Measurements from ENCODE around the gene XRN2.

DNA sequence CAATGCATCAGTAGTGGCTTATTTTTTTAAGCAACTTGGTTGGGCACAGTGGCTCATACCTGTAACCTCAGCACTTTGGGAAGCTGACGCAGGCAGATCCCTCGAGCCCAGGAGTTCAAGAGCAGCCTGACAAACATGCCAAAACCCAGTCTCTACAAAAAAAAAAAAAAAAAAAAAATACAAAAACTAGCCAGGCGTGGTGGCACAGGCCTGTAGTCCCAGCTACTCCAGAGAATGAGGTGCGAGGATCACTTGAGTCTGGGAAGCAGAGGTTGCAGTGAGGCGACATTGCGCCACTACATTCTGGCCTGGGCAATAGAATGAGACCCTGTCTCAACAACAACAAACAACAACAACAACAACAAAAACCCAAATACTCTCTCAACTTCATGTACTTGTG, 44.7 kb upstream of the XRN2 start:
- TF ChIP-seq, protein P1, sequence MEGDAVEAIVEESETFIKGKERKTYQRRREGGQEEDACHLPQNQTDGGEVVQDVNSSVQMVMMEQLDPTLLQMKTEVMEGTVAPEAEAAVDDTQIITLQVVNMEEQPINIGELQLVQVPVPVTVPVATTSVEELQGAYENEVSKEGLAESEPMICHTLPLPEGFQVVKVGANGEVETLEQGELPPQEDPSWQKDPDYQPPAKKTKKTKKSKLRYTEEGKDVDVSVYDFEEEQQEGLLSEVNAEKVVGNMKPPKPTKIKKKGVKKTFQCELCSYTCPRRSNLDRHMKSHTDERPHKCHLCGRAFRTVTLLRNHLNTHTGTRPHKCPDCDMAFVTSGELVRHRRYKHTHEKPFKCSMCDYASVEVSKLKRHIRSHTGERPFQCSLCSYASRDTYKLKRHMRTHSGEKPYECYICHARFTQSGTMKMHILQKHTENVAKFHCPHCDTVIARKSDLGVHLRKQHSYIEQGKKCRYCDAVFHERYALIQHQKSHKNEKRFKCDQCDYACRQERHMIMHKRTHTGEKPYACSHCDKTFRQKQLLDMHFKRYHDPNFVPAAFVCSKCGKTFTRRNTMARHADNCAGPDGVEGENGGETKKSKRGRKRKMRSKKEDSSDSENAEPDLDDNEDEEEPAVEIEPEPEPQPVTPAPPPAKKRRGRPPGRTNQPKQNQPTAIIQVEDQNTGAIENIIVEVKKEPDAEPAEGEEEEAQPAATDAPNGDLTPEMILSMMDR (conservative IDR thresholded peaks at IDR 0.05): no peak
- TF ChIP-seq EZH2 (IDR thresholded peaks at IDR 0.05; ENCODE audit: low read depth): no peak
